ENCODE results near the gene ERBB4.

- TF ChIP-seq CTCF (IDR thresholded peaks at IDR 0.05) (no peak), POLR2A (IDR thresholded peaks at IDR 0.05) (no peak), POLR2AphosphoS5 (IDR thresholded peaks at IDR 0.05) (no peak)
Observed at GRCh38 chr2:211837206-211837605, 701.4 kb downstream of the ERBB4 start.

Measured in prostate gland (tissue), 2 donors.